ENCODE results near the gene PRAC1.

GRCh38 chr17:48755356-48755755 is 33.0 kb upstream of the PRAC1 start:
- no peak for TF ChIP-seq CTCF (conservative IDR thresholded peaks at IDR 0.05; ENCODE audit: low read length)
- TF ChIP-seq EZH2phosphoT487 (IDR thresholded peaks at IDR 0.05; ENCODE audit: borderline replicate concordance, low read depth, low read length) = no peak

Data from OCI-LY7 (cell line).